PC-3 (cell line): ENCODE data around the gene AARS1. TPM values are rescaled to one million over a fixed set of nuclear protein-coding genes. Genes with fewer than 3 reads are reported as not detected.
A peak's percentile ranks its signal among the peaks of the same experiment; 100 is the strongest.

Experiments used
- ATAC-seq: fragments of 200-7000 bp; cut with Tn5 transposase; 2 replicates; pipeline ENCODE4 v1.9.1; 2020; ENCODE audit warnings: mild to moderate bottlenecking, moderate library complexity
- BruUV-seq: library from RNA; stranded (reverse); fragments of 400-500 nt; replicated peaks from 2 replicates; lab custom pipeline; 2021; lab: Mats Ljungman, UMichigan
- CTCF ChIA-PET: fragments of 300-600 bp; sonication (Branson Sonifier 250); formaldehyde crosslinking; loops from one replicate; lab custom pipeline; 2022; ENCODE audit warnings: antibody characterized with exemption; lab: Charles Lee
- POLR2A ChIA-PET: fragments of 300-600 bp; sonication (Branson Sonifier 250); formaldehyde crosslinking; loops from one replicate; lab custom pipeline; 2022; ENCODE audit warnings: antibody characterized with exemption; ENCODE audit not compliant: unreplicated experiment; lab: Charles Lee
- DNase-seq: peaks from one replicate; pipeline ENCODE4 v3.0.0-alpha.2; 2015
- H2AFZ ChIP-seq: fragments of 300-600 bp; sonication (generic); 2 replicates; pipeline ENCODE4 v1.6.0; 2016; ENCODE audit warnings: antibody characterized with exemption, low read length
- H3F3A ChIP-seq: fragments of 300-600 bp; sonication (generic); one replicate; pipeline ENCODE4 v1.6.0; 2017; ENCODE audit warnings: antibody characterized with exemption, low read length, control low read depth, mild to moderate bottlenecking; ENCODE audit not compliant: unreplicated experiment
- H3K27ac ChIP-seq: fragments of 300-600 bp; sonication (generic); 2 replicates; pipeline ENCODE4 v1.5.1; 2016; ENCODE audit warnings: mild to moderate bottlenecking, low read length
- H3K27me3 ChIP-seq: fragments of 300-600 bp; sonication (generic); 2 replicates; pipeline ENCODE4 v1.6.1; 2016; ENCODE audit warnings: low read length, mixed read lengths
- H3K36me3 ChIP-seq: fragments of 300-600 bp; sonication (generic); 2 replicates; pipeline ENCODE4 v1.6.1; 2016; ENCODE audit warnings: low read depth, mixed run types, low read length, mixed read lengths
- H3K4me1 ChIP-seq: fragments of 300-600 bp; sonication (generic); 2 replicates; pipeline ENCODE4 v1.5.1; 2016; ENCODE audit warnings: low read length; ENCODE audit not compliant: insufficient read depth
- H3K4me2 ChIP-seq: fragments of 300-600 bp; sonication (generic); 2 replicates; pipeline ENCODE4 v1.6.0; 2016; ENCODE audit warnings: low read length
- H3K4me3 ChIP-seq: fragments of 300-600 bp; sonication (generic); 2 replicates; pipeline ENCODE4 v1.5.1; 2016; ENCODE audit warnings: mild to moderate bottlenecking, low read length, mixed read lengths
- H3K79me2 ChIP-seq: fragments of 300-600 bp; sonication (generic); 2 replicates; pipeline ENCODE4 v1.6.1; 2017; ENCODE audit warnings: low read length, mixed read lengths
- H3K9ac ChIP-seq: fragments of 300-600 bp; sonication (generic); 2 replicates; pipeline ENCODE4 v1.6.0; 2016; ENCODE audit warnings: mild to moderate bottlenecking, low read length
- H3K9me2 ChIP-seq: fragments of 300-600 bp; sonication (generic); replicated peaks from 2 replicates; pipeline ENCODE4 v1.6.1; 2016; ENCODE audit warnings: mixed run types, low read length, mixed read lengths
- H3K9me3 ChIP-seq: fragments of 300-600 bp; sonication (generic); 2 replicates; pipeline ENCODE4 v1.6.1; 2016; ENCODE audit warnings: low read length, mixed read lengths
- H4K20me1 ChIP-seq: fragments of 300-600 bp; sonication (generic); 2 replicates; pipeline ENCODE4 v1.6.1; 2016; ENCODE audit warnings: low read length, mixed read lengths
- CTCF ChIP-seq: fragments of 300-600 bp; sonication (generic); conservative IDR thresholded peaks from 2 replicates; pipeline ENCODE4 v1.5.1; 2017; ENCODE audit warnings: antibody characterized with exemption, low read depth, mild to moderate bottlenecking, low read length
- EZH2 ChIP-seq: fragments of 300-600 bp; sonication (generic); IDR thresholded peaks from one replicate; pipeline ENCODE4 v1.6.1; 2017; ENCODE audit warnings: antibody characterized with exemption, mild to moderate bottlenecking, low read length; ENCODE audit not compliant: unreplicated experiment
- intact Hi-C: fragments of 100-400 bp; cut with micrococcal nuclease; formaldehyde crosslinking; loops from 2 replicates; pipeline ENCODE4 v1.9.0; 2023
- total RNA-seq: library from RNA; depleted of rRNA; stranded (reverse); fragments of >200 nt; gene quantifications from 2 replicates; pipeline ENCODE4 v1.2.3, GENCODE V29; 2014

Gene AARS1
- total RNA-seq, 1 experiment from 2014 or later: 60.9 TPM

- CTCF ChIA-PET: no interaction called here
- no peaks in the 10 kb centered on the region for H3K4me1 ChIP-seq
- ATAC-seq: no peak
- no peaks in the 10 kb centered on the region for H3K9me2 ChIP-seq
- peaks cover 26% of the 10 kb centered on the region for H3K79me2 ChIP-seq
- no peaks in the 10 kb centered on the region for H3K27me3 ChIP-seq
- TF ChIP-seq EZH2: no peak
- TF ChIP-seq CTCF: peak; percentile 57
- H3K9me3 ChIP-seq: no peaks in the 10 kb centered on the region
- no peak overlapping the region for H2AFZ ChIP-seq
- BruUV-seq: no TSS peak
- no peaks in the 10 kb centered on the region for H3F3A ChIP-seq
- peaks cover 36% of the 10 kb centered on the region for H3K36me3 ChIP-seq
- POLR2A ChIA-PET: no interaction called here
- H4K20me1 ChIP-seq: peaks cover 6% of the 10 kb centered on the region; the same call in 1 of the 2 replicates
- H3K9ac ChIP-seq: no peak overlapping the region
- DNase-seq: peak; percentile 53
- no peak overlapping the region for H3K27ac ChIP-seq
- H3K4me2 ChIP-seq: no peak overlapping the region
- intact Hi-C loops: no loop called here
- no peak overlapping the region for H3K4me3 ChIP-seq
Observed at GRCh38 chr16:70253291-70254106, 35.8 kb downstream of the AARS1 start.

GRCh38 chr16:70252355-70252988 lies 36.8 kb downstream of the AARS1 start:
- H3K79me2 ChIP-seq: peaks cover 35% of the 10 kb centered on the region
- no peaks in the 10 kb centered on the region for H3K9me3 ChIP-seq
- TSS peak; percentile 48 for BruUV-seq
- H3F3A ChIP-seq: no peaks in the 10 kb centered on the region
- CTCF ChIA-PET: no interaction called here
- ATAC-seq (no peak), DNase-seq (no peak)
- H3K4me1 ChIP-seq: no peaks in the 10 kb centered on the region
- peaks cover 28% of the 10 kb centered on the region for H3K36me3 ChIP-seq
- no peaks in the 10 kb centered on the region for H3K9me2 ChIP-seq
- intact Hi-C loops: no loop called here
- H2AFZ ChIP-seq: no peak overlapping the region
- no peak overlapping the region for H3K4me3 ChIP-seq
- no peak overlapping the region for H3K27ac ChIP-seq
- H3K9ac ChIP-seq: no peak overlapping the region
- no peaks in the 10 kb centered on the region for H3K27me3 ChIP-seq
- TF ChIP-seq CTCF: peak; percentile 62
- TF ChIP-seq EZH2: no peak
- POLR2A ChIA-PET: interaction anchor here (0.5 to 1.2 kb wide), 2 partner anchors 127 to 129 kb away, joined by 5 to 9 read pairs; no protein-coding TSS in a partner anchor
- no peak overlapping the region for H3K4me2 ChIP-seq
- H4K20me1 ChIP-seq: peaks cover 6% of the 10 kb centered on the region; the same call in 1 of the 2 replicates
